GM18861 (cell line): ENCODE results near the gene ZDHHC8.

Experiments used
- ATAC-seq: cut with Tn5 transposase; IDR thresholded peaks from one replicate; pipeline ENCODE4 v1.9.1; 2021; ENCODE audit not compliant: unreplicated experiment

The ZDHHC8 gene

DNA sequence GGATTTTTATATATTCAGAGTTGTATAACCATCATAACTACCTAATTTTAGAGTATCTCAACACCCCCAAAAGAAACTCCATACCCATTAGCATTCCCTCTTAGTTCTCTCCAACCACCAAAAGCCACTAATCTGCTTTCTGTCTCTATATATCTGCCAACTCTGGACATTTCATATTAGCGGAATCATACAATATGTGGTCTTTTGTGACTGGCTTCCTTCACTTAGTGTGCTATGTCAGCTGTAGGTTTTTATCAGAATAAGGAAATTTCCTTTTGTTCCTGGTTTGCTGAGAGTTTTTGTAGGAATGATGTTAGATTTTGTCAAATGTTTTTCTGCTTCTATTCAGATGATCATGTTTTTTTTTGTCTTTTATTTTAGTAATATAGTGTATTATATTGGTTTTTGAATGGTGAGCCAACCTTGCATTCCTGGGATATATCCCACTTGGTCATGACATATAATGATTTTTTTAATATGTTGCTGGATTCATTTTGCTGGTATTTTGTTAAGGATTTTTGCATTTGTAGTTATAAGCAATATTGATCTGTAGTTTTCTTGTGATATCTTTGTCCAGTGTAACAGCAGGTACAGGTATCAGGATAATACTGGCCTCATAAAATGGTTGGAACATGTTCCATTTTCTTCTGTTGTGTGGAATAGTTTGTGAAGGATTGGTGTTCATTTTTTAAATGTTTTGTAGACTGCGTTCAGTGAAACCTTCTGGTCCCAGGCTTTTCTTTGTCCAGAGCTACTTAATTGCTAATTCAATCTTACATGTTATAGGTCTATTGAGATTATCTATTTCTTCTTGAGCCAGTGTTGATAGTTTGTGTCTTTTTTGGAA lies 34.8 kb upstream of the ZDHHC8 start:
- no peak for ATAC-seq

DNA sequence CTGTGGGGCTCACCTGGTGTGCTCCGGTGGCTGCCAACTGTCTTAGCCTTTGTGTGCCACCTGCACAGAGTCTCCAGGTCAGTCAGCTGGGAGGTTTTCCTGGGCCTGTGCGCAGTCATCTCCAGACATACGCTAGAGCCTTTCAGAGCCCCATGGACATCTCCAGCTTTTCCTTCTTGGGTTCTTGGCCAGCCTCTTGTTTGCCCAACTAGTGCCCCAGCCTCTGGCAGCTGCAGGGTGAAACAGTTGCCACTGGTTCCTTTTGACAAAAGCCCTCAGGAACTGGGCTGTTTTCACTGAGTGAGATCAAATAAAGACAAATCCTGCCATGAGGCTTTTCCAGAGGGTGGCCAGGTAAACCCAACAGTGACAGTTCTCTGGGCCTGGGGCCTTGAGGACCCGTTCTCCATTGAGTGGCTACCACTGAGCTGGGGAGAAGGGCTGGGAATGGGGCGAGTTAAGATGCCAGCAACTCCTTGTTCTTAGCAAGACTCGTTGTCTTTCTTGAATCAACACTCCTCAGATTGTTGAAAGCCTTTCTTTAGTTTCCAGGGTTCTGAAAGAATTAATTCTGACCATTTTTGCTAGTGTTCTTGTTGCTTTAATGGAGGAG lies 32.4 kb upstream of the ZDHHC8 start:
- ATAC-seq: no peak

- no peak for ATAC-seq
These were observed 30.0 kb upstream of the ZDHHC8 start for GRCh38 chr22:20101638-20102037.

GRCh38 chr22:20102203-20102780 lies 29.3 kb upstream of the ZDHHC8 start:
- ATAC-seq: no peak

DNA sequence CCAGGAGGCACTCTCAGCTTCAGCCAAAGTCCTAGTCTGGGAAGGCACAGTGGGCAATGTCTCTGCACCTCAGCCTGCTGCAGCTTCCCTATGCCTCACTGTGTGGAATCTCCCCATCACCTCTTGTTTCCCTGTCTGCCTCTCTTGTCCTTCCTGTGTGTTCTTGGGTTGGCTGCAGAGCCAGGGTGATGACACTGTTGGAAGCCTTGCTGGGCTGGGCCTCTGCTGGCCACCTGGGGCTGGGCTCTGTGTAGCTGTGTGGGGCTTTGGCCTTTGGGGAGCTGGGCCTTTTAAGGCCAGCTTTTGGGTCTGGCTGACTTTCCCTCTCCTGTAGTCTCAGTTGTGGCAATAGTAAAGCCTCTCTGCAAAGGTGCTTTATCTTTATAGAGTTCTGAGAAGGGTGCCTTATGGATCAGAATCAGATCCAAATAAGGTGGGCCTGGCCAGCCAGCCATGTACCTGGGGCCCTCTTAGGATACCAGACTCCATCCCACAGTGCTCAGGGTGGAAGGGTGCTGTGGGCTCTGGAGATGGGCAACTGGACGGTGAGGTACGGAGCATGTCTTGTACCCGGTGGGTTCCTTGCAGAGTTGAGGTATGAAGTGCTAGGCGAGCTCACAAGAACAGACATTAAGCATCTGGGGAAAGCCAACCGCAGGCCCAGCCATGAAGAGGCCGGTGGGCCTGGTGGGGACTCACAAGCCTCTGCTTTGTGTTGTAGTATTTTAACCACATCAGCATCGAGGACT lies 26.0 kb upstream of the ZDHHC8 start:
- no peak for ATAC-seq

DNA sequence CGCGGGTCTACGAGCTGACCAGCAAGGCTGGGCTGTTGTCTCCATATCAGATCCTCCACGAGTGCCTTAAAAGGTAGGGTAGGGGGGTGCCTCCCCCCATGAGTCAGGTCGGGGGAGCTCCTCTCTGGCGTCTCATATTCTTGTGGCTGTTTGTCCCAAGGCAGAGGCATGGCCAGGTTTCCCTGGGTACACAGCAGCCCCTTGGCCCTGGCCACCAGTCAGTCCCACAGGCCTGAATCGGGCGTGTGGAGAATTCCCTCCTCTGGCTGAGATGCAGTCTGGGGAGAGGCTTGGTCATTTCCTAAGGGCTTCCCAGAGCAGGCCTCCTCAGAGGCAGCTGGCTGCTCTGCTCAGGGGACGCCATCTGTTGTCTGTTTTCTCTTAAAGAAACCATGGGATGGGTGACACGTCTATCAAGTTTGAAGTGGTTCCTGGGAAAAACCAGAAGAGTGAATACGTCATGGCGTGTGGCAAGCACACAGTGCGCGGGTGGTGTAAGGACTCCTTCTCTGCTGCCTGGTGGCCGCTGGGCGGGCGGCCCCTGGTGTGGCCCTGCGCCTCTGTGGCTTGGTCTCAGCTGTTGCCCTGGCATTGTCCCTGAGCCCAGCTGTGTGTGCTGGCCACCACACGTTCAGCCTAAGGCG lies 25.3 kb upstream of the ZDHHC8 start:
- no peak for ATAC-seq

GRCh38 chr22:20106849-20107237 lies 24.8 kb upstream of the ZDHHC8 start:
- ATAC-seq: no peak

DNA sequence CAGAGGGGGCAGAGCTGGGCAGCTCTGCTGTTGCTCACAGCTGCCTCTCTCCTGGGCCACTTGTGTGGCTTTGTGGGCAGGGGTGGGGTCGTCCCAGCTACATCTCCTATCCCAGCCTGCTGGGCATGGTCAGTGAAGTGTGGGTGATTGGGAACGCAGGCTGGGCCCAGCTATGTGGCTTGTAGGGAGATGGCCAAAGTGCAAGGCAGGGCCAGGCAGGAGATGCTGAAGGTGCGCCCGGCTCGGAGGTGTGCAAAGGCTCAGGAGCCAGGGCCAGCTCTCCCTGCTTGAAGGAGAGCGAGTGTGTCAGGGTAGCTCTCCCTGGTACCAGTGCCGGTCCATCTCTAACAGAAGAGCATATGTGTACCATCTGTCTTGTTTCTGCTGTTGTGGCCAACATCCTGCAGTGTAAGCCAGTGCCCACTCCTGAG lies 24.1 kb upstream of the ZDHHC8 start:
- ATAC-seq: no peak

GRCh38 chr22:20107951-20108756 lies 23.4 kb upstream of the ZDHHC8 start:
- ATAC-seq: no peak

DNA sequence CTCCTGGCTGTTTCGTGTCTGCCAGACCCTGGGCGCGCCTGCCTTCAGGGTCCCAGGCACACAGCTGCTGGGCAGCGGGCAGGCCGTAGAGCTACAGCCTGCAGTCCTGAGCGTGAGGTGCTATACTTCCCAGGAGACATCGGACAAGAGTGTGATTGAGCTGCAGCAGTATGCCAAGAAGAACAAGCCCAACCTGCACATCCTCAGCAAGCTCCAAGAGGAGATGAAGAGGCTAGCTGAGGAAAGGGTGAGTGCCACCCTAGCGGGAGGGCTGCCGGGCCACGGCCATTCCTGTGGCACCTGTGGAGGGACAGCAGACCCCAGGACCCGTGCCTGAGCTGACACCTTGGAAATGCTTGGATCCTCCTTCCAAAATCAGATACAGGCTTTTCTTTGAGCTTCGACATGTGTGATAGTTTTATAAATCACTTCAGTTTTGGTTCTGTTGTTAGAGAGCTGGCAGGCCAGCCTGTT lies 22.8 kb upstream of the ZDHHC8 start:
- no peak for ATAC-seq

DNA sequence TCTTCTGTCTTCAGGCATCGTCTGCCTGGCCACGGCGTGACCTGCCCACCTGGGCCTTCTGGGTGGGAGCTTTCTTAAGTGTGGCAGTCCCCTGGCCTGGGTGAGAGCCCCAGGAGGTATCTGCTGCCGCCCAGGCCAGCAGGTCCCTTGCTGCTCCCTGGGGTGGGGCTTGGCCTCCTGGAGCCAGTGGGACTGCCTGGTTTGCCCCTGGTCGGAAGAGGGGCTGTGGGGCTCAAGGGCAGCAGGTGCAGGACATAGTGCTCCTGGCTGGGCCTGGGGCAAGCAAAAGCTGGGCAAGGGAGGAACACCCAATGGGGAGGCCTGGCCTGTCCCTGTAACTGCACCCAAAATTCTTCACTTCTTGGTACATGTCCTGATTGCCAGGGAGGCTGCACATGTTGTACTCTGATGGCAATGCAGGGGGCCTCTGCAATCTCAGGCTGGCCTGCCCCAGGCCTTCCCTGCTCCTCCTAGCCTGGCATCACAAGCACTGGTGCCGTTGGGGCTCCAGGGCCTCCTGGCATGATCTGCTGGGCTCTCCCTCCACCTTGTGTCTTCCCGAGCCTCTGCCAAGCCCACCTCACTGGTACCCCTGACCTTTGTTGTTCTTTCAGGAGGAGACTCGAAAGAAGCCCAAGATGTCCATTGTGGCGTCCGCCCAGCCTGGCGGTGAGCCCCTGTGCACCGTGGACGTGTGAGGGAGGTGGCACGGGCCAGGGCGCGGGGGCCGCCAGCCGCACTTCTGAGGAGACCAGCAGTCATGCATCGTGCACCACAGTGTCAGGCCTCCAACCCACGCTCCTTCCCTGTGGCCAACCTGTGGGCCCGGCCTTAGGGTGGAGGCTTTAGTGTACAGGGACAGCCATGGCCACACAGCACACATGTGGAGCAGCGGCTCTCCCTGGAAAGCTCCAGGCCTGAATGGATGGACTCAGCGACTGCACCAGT lies 21.9 kb upstream of the ZDHHC8 start:
- no peak for ATAC-seq

DNA sequence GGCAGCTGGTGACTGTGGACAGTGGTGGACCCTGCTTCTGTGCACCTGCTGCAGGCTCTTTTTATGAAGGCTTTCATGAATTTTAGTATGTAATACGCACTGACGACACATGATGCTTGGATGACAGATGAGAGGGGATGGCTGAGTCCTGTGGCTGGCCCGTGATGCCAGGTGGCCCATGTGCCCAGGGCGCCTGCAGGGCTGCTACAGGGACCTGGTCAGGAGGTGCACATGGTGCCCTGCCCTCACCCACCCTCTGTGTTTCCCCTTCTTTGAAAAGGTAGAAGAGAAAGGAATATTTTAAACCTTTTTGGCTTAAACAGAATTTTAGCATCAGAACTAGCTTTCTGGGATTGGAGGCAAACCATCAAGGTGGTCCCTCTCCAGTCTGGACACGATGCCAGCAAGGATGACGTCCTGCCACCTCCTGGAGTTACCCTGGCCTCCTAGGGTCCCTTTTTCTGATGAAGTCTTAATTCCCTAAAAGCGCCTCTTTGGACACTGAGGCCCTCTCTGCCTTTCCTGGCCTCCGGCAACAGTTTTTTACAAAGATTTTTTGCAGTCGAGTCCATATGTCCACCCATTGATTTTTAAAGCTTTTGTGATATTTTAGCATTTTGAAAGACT lies 21.1 kb upstream of the ZDHHC8 start:
- ATAC-seq: no peak

GRCh38 chr22:20111045-20111688 lies 20.4 kb upstream of the ZDHHC8 start:
- ATAC-seq: no peak

GRCh38 chr22:20111689-20112622 lies 19.6 kb upstream of the ZDHHC8 start:
- no peak for ATAC-seq

GRCh38 chr22:20112623-20113511 lies 18.7 kb upstream of the ZDHHC8 start:
- ATAC-seq: no peak
